ENCODE results near the gene ZCCHC24. TPM values are rescaled to one million over a fixed set of nuclear protein-coding genes. Genes with fewer than 3 reads are reported as not detected.

The ZCCHC24 gene
- total RNA-seq, 1 experiment from 2014 or later: 6.0 TPM

GRCh38 chr10:79427965-79428364 is 17.5 kb downstream of the ZCCHC24 start:
- CTCF ChIA-PET: no interaction called here
- BruUV-seq (replicated peaks): no TSS peak
- H3K79me2 ChIP-seq (ENCODE audit: low read depth): peaks cover 3% of the 10 kb centered on the region; the same call in 1 of the 2 replicates

GRCh38 chr10:79425074-79425532 is 20.3 kb downstream of the ZCCHC24 start:
- peaks cover 4% of the 10 kb centered on the region; the same call in 1 of the 2 replicates for H3F3A ChIP-seq (ENCODE audit: insufficient read depth, low read depth)
- H3K36me3 ChIP-seq (ENCODE audit: low read depth): no peaks in the 10 kb centered on the region
- DNase-seq: no peak
- intact Hi-C loops (cut with micrococcal nuclease; ENCODE audit: unreplicated experiment): no loop called here
- H3K4me3 ChIP-seq: no peak overlapping the region
- no peaks in the 10 kb centered on the region for H3K9me2 ChIP-seq (ENCODE audit: insufficient read depth)
- no peak overlapping the region for H3K4me2 ChIP-seq
- no peaks in the 10 kb centered on the region for H3K79me2 ChIP-seq (ENCODE audit: low read depth)
- no peaks in the 10 kb centered on the region for H3K4me1 ChIP-seq (replicated peaks; ENCODE audit: insufficient read depth)
- TF ChIP-seq EZH2 (IDR thresholded peaks at IDR 0.05; ENCODE audit: low read depth) (no peak), CTCF (conservative IDR thresholded peaks at IDR 0.05) (no peak)
- no peaks in the 10 kb centered on the region for H3K9me3 ChIP-seq (ENCODE audit: insufficient read depth, low read depth)
- BruUV-seq (replicated peaks): no TSS peak
- H3K27ac ChIP-seq: no peak overlapping the region
- no peak overlapping the region for H2AFZ ChIP-seq
- ChIA-PET CTCF (no interaction called here), POLR2A (ENCODE audit: unreplicated experiment) (interaction anchor here (0.5 kb wide), 1 partner anchor 10 kb away, joined by 3 read pairs; no protein-coding TSS in a partner anchor)
- H3K27me3 ChIP-seq (ENCODE audit: insufficient read depth, low read depth): no peaks in the 10 kb centered on the region
- H4K20me1 ChIP-seq (ENCODE audit: insufficient read depth): no peaks in the 10 kb centered on the region

More at GRCh38 chr10:79427965-79428364, 17.5 kb downstream of the ZCCHC24 start:
- H3K4me2 ChIP-seq: no peak overlapping the region
- H3K27me3 ChIP-seq (ENCODE audit: insufficient read depth, low read depth): no peaks in the 10 kb centered on the region
- H3K9me3 ChIP-seq (ENCODE audit: insufficient read depth, low read depth): no peaks in the 10 kb centered on the region
- no peaks in the 10 kb centered on the region for H4K20me1 ChIP-seq (ENCODE audit: insufficient read depth)
- H3K4me1 ChIP-seq (replicated peaks; ENCODE audit: insufficient read depth): no peaks in the 10 kb centered on the region
- no peak overlapping the region for H2AFZ ChIP-seq
- no peaks in the 10 kb centered on the region for H3K36me3 ChIP-seq (ENCODE audit: low read depth)
- POLR2A ChIA-PET (ENCODE audit: unreplicated experiment): no interaction called here
- TF ChIP-seq CTCF (conservative IDR thresholded peaks at IDR 0.05) (no peak), EZH2 (IDR thresholded peaks at IDR 0.05; ENCODE audit: low read depth) (no peak)
- DNase-seq: no peak
- H3F3A ChIP-seq (ENCODE audit: insufficient read depth, low read depth): peaks cover 4% of the 10 kb centered on the region; the same call in 1 of the 2 replicates
- no peaks in the 10 kb centered on the region for H3K9me2 ChIP-seq (ENCODE audit: insufficient read depth)
- H3K4me3 ChIP-seq: no peak overlapping the region
- intact Hi-C loops (cut with micrococcal nuclease; ENCODE audit: unreplicated experiment): no loop called here
- H3K27ac ChIP-seq: no peak overlapping the region

GRCh38 chr10:79424221-79425073 is 21.0 kb downstream of the ZCCHC24 start:
- H3K79me2 ChIP-seq (ENCODE audit: low read depth): no peaks in the 10 kb centered on the region
- no TSS peak for BruUV-seq (replicated peaks)
- intact Hi-C loops (cut with micrococcal nuclease; ENCODE audit: unreplicated experiment): no loop called here
- DNase-seq: no peak
- no peak overlapping the region for H3K4me2 ChIP-seq
- H4K20me1 ChIP-seq (ENCODE audit: insufficient read depth): no peaks in the 10 kb centered on the region
- H3K4me1 ChIP-seq (replicated peaks; ENCODE audit: insufficient read depth): no peaks in the 10 kb centered on the region
- no peaks in the 10 kb centered on the region for H3K27me3 ChIP-seq (ENCODE audit: insufficient read depth, low read depth)
- no peak overlapping the region for H2AFZ ChIP-seq
- no peaks in the 10 kb centered on the region for H3K9me3 ChIP-seq (ENCODE audit: insufficient read depth, low read depth)
- TF ChIP-seq EZH2 (IDR thresholded peaks at IDR 0.05; ENCODE audit: low read depth) (no peak), CTCF (conservative IDR thresholded peaks at IDR 0.05) (no peak)
- no peaks in the 10 kb centered on the region for H3K9me2 ChIP-seq (ENCODE audit: insufficient read depth)
- H3K27ac ChIP-seq: no peak overlapping the region
- no peak overlapping the region for H3K4me3 ChIP-seq
- peaks cover 4% of the 10 kb centered on the region; the same call in 1 of the 2 replicates for H3F3A ChIP-seq (ENCODE audit: insufficient read depth, low read depth)
- CTCF ChIA-PET: no interaction called here
- H3K36me3 ChIP-seq (ENCODE audit: low read depth): no peaks in the 10 kb centered on the region
- POLR2A ChIA-PET (ENCODE audit: unreplicated experiment): no interaction called here

Data from PC-9 (cell line).